ENCODE results near the gene SDK2. TPM values are rescaled to one million over a fixed set of nuclear protein-coding genes. Genes with fewer than 3 reads are reported as not detected.
A peak's percentile ranks its signal among the peaks of the same experiment; 100 is the strongest.

SDK2 gene
- total and polyA plus RNA-seq, 2 of the 8 experiments (the other 6 are each of a cell fraction or from before 2014, with no cell fraction given): 3.9 to 4.1 TPM

DNA sequence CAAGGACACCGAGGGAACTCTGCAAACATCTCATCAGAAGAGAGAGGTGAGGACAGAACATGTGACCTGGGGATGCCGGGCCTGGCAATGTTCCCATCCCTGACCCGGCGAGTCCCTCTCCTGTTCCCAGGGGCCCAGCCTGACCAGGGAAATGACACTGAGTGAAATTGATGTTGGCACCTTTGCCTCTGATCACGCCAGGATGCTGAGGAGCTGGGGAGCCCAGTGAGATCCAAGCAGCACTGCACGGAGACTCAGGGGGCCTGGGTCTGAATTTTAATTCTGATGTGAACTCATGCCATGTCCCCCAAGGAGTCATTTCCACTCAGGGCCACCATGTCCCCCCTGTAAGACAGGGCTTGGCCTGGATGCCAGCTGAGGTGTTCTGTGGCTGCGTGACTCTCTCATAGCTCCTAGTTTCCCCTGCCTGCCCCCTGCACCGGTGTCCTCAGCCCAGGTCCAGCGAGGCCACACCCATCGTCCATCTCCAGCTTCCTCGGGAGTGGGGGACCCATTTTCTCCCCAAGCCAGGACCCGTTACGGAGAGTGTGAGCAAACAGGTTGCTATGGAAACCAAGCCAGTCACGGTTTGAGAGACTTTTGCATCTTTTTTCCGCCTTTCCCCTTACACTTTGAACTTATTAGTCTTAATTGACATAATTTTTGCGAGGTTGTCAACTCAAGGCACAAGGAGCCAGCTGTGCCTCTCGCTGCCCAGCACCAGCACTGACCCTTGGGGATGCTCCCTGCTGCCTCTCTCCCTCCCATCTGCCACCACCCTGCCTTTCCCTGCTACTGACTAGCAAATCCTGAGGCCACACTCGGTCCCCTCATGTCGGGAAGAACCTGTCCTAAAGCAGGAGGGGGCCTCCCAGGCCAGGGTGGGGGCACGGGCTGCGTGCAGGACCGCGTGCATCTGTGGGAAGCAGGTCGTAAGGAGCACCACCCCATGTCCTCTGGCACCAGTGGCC is 150.0 kb downstream of the SDK2 start:
- peak overlapping the region; percentile 56; the same call in 1 of the 2 replicates for H2BK5ac ChIP-seq (ENCODE audit: low read depth, low read length)
- no peak overlapping the region for H3K14ac ChIP-seq (ENCODE audit: insufficient read length)
- H3K23ac ChIP-seq (ENCODE audit: insufficient read length): no peak overlapping the region
- POLR2A ChIA-PET (ENCODE audit: partially characterized antibody): interaction anchor here (0.9 kb wide), 1 partner anchor 156 kb away, joined by 3 read pairs; no protein-coding TSS in a partner anchor
- no peak for TF ChIP-seq KDM4A (IDR thresholded peaks at IDR 0.05; ENCODE audit: low read depth, low read length, severe bottlenecking)
- peak in 1 of 3 experiments; percentile 7; a peak in 1 of 4 replicates for TF ChIP-seq CTCF (IDR thresholded peaks at IDR 0.05; ENCODE audit: control extremely low read depth in 1 of 3, insufficient read depth in 1 of 3, low read depth in 1 of 3, low read length in 3 of 3)
- no peak overlapping the region for H2BK20ac ChIP-seq (ENCODE audit: low read length)
- H3K36me3 ChIP-seq (ENCODE audit: control insufficient read depth in 2 of 4, insufficient read depth in 4 of 4, low read length in 3 of 4): no peaks in the 10 kb centered on the region
- no peak overlapping the region for H3K9ac ChIP-seq (replicated peaks in 1 of 4; ENCODE audit: extremely low read depth in 1 of 4, low read depth in 3 of 4, low read length in 3 of 4)
- H2AFZ ChIP-seq (ENCODE audit: low read length): no peak overlapping the region
- H3K23me2 ChIP-seq (ENCODE audit: low read depth, low read length): no peaks in the 10 kb centered on the region
- H3K4ac ChIP-seq (replicated peaks; ENCODE audit: insufficient read length, low read depth, low read length): no peak overlapping the region
- no peak overlapping the region for H3K27ac ChIP-seq (ENCODE audit: low read depth, low read length)
- peak overlapping the region; percentile 79 for H4K91ac ChIP-seq (replicated peaks; ENCODE audit: insufficient read length, low read length)
- 85% methylated on average over 24 of the region's 24 CpGs; no CpG with 5 or more reads in 1 of the 2 experiments for WGBS, 2 experiments (ENCODE audit: extremely low coverage in 1 of 2, insufficient coverage in 1 of 2, insufficient read length in 1 of 2, insufficient replicate concordance in 2 of 2, low coverage in 1 of 2, low lambda C conversion rate in 2 of 2, missing lambda C conversion rate in 1 of 2)
- no peak overlapping the region for H3K18ac ChIP-seq (ENCODE audit: extremely low read depth, low read length)
- H3K4me1 ChIP-seq (replicated peaks in 1 of 4; ENCODE audit: control insufficient read depth in 3 of 4, insufficient read depth in 4 of 4, low read length in 3 of 4): peaks cover 2 to 17% (median 8%) of the 10 kb centered on the region in 4 experiments
- H3K4me2 ChIP-seq (ENCODE audit: insufficient read depth in 1 of 2, low read depth in 2 of 2, low read length in 2 of 2): no peak overlapping the region
- no peak overlapping the region for H2BK15ac ChIP-seq (ENCODE audit: low read length)
- H3K27me3 ChIP-seq (replicated peaks in 1 of 4; ENCODE audit: control insufficient read depth in 3 of 4, extremely low read depth in 1 of 4, insufficient read depth in 3 of 4, low read length in 3 of 4): no peaks in the 10 kb centered on the region
- H4K5ac ChIP-seq (ENCODE audit: insufficient read length, low read depth, low read length): no peak overlapping the region
- no peak overlapping the region for H2BK120ac ChIP-seq (replicated peaks; ENCODE audit: low read depth, low read length)
- DNase-seq (ENCODE audit: low read depth in 1 of 2, low spot score in 2 of 2) (no peak), FAIRE-seq (no peak)
- H3K4me3 ChIP-seq (ENCODE audit: extremely low read depth in 1 of 4, insufficient read depth in 2 of 4, low read depth in 3 of 4, low read length in 4 of 4): no peak overlapping the region
- no peak overlapping the region; the same call in 1 of the 2 replicates for H2BK12ac ChIP-seq (ENCODE audit: low read depth, low read length)
- H2AK5ac ChIP-seq (ENCODE audit: low read depth, low read length): no peak overlapping the region
- H4K8ac ChIP-seq (ENCODE audit: extremely low read depth, insufficient read depth, low read length): no peak overlapping the region
- H3K56ac ChIP-seq (replicated peaks; ENCODE audit: insufficient read length, low read depth, low read length): no peak overlapping the region
- peaks cover 1 to 2% of the 10 kb centered on the region in 2 experiments for H4K20me1 ChIP-seq (replicated peaks in 1 of 2; ENCODE audit: control insufficient read depth in 1 of 2, insufficient read depth in 2 of 2, low read length in 2 of 2)
- no peaks in the 10 kb centered on the region for H3K79me2 ChIP-seq (ENCODE audit: control insufficient read depth in 1 of 2, insufficient read depth in 2 of 2, low read length in 2 of 2)
- CTCF ChIA-PET (ENCODE audit: partially characterized antibody): interaction anchor here (1.0 to 3.7 kb wide), 6 partner anchors 8 to 152 kb away, joined by 3 to 10 read pairs (median 4); no protein-coding TSS in a partner anchor
- H3K79me1 ChIP-seq (ENCODE audit: low read depth, low read length): 0 out of 2 replicates have a peak, but pooled peaks cover 4% of the 10 kb centered on the region
- H3K9me3 ChIP-seq (ENCODE audit: insufficient read depth in 2 of 2, low read depth in 1 of 2, low read length in 1 of 2): no peaks in the 10 kb centered on the region
